C1 segment of cervical spinal cord (tissue), 14 donors: ENCODE results near the gene SORCS2.

ENCODE experiments used
- DNase-seq, 14 donors: peaks; one replicate each; lab custom pipeline; 2025; lab: John Stamatoyannopoulos, UW

The SORCS2 gene

DNA sequence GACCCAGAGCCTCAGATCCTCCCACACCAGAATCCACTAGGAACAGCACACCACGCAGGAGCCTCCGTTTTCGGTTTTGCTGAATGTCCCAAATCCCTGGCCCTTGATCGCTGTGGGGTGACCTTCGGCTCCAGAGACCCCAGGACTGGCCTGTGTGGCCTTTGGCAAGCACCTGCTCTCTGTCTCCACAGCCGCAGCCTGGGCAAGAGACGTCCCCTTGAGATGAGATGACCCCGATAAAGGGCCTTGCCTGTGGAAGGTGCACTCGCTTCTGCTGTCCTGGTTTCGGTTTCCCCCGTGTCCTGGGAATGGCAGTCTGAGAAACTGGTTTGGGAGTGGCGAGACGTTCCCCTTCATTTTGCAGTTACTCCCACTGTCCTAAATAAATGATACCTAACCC lies 232.8 kb downstream of the SORCS2 start:
- no peak for DNase-seq

- no peak for DNase-seq
These were observed 233.5 kb downstream of the SORCS2 start for GRCh38 chr4:7425591-7426468.

DNA sequence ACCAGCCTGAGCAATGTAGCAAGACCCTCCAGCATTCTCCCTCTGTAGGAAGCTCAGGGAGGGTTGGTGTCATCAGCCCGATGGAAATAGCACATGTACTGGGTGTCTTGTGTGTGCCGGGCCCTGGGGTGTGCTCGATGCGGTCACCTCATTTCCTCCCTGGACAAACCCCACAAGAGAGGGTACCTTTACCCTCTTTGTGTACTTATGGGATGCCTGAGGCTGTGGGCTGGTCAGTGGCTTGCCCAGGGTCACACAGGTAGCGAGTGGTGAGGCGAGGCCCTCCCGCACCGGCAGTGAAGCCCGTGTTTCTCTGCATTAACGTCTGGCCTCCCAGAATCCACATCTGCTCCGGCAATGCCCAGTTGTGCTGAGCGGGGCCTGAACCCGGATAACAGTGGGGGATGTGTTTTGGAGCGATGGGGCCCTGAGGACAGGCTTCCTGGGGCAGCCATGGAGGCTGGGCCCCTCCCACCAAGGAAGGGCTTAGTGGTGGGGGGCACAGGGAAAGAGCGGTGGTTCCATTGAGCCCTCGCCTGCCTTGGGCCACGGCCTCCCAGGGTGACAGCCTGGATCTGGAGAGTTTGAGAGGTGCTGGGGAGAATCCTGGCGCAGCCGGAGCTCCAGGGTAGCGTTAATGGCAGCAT lies 234.3 kb downstream of the SORCS2 start:
- DNase-seq: no peak

GRCh38 chr4:7427361-7427760 lies 235.0 kb downstream of the SORCS2 start:
- no peak for DNase-seq

DNA sequence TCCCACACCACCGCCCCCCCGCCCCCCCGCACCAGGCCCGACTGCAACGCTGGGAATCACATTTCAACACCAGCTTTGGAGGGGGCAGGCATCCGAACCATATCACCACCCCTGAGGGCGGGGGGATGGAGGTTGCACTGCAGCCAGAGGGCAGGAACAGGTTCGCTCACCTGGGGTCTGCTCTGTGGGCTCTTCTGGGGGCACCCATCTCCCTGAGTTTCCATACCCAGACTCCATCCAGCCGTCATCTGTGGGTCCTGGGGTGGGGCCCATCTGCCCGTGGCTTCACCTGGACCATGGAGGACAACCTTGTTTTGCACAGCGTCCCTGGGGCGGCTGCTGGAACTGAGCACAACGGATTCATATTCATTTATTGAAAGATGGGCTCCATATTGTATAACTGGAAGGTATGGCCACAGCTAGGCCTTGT lies 235.5 kb downstream of the SORCS2 start:
- no peak for DNase-seq

GRCh38 chr4:7428261-7429068 lies 236.1 kb downstream of the SORCS2 start:
- DNase-seq: no peak

DNA sequence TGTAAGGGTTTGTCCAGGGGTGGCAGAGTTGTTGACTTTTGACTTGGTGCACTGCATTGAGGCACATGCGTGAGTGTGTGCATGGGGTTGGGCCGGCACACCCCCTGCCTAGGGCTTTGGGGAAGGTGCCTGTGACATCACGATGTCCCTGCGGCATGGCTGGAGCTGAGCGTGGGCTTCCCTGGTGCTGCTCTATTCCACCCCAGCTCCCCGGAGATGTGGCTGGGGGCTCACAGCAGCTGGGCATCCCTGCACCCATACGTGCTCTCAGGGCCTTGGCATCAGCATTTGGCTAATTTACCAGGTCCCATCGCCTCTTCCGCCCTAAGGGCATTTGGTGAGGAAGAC lies 236.7 kb downstream of the SORCS2 start:
- no peak for DNase-seq

- DNase-seq: no peak
These were observed 237.3 kb downstream of the SORCS2 start for GRCh38 chr4:7429601-7430078.

GRCh38 chr4:7430368-7430964 lies 238.1 kb downstream of the SORCS2 start:
- DNase-seq: no peak

DNA sequence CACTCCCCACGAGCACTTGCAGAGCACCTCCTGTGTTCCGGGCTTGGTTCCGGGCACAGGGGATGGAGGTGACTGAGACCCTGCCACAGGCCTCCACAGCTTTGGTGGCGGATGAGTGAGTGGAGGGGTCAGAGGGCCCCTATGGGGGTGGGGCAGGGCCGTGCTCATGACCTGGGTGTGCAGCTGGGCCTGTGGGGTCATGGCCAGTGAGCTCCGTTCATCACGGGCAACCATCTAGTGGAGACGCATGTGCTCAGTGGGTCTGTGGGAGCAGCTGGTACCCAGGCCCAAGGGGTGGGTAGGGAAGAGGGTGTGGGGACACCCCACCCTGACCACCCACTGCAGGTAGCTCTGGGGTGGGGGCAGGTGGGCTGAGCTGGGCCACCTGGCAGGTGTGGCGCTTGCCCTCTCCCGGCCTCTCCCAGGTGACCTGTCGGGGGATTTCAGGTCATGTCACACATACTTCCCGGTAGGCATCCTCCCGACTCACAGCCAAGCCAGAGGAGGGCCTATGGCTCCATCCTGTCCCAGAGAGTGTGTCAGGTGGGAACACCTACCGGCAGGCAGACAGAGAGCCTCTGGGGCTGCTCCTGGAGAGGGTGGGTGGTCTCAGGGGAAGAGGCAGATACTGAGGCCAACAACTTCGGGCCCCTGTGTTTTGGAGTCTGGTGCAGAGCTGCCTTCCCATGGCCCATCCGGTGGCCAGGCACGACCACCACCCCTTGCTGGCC lies 238.8 kb downstream of the SORCS2 start:
- no peak for DNase-seq

GRCh38 chr4:7431696-7432530 lies 239.6 kb downstream of the SORCS2 start:
- no peak for DNase-seq

DNA sequence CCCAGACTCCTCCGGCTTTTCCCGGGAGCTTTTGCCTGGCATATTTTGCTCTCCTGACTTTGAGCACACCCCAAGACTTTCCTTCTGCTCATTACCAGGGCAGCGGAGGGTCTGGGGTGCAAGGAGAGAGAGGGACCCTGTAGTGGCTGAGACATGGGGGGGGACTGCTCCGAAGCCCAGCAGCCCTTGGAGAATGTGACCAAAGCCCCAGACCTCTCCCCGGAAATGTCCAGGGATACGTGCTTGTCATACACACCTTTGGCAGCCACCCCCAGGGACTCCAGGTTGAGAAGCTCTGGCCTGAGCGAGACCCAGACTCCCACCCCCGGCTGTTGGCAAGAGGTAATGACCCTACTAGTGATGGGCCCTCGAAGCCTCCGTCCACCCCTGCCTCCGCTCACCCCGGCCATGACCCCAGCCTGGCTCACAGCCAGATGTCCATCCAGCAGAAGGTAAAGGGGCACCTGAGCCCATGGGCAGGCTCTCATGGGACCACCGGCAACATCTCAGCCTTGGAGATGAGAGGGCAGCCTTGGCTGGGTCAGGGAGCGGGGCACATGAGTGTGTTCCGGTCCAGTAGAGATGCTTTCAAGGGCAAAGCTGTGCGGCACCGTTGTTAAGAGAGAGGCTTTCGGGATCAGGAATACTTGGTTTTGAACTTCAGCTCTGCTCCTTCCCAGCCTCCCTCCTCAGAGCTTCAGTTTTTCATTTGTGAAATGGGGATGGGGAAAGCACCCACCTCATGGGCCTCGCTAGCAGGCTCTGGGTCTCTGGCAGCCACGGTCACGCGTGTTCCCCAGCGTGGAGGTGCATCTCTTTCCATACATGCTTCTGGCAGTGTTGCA lies 240.4 kb downstream of the SORCS2 start:
- no peak for DNase-seq

DNA sequence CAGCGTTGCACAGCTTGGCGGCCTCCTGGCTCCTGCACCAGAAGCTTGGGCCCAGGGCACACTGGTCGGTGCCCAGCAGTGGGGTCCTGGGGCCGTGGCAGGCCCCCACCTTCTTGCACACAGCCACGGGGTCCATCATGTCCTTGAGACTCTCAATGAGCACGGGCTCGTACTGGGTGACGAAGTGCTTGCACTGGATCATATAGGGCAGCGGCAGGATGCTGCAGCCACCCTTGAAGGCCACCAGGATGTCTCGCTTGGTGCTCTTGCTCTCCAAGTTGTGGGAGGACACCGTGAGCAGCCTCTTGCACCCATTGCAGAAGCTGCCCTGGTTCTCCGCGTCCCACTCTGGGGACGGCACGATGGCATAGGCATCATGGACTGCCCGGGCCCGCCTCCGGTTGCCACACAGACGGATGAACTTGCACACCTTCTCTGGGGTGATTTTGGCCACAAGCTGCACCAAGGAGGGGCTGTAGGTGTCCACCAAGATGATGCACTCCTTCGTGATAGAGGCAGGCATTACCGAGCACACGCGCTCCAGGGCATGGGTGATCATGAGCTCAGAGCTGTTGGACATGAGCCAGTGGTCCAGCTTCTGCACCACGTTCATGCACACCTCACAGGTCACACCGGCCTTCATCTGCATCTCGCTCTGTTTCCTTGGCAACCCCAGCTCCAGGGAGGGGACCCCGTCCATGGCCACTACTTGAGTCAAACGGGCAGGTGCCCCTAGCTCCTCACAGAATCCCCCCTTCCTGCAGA lies 241.2 kb downstream of the SORCS2 start:
- no peak for DNase-seq

DNA sequence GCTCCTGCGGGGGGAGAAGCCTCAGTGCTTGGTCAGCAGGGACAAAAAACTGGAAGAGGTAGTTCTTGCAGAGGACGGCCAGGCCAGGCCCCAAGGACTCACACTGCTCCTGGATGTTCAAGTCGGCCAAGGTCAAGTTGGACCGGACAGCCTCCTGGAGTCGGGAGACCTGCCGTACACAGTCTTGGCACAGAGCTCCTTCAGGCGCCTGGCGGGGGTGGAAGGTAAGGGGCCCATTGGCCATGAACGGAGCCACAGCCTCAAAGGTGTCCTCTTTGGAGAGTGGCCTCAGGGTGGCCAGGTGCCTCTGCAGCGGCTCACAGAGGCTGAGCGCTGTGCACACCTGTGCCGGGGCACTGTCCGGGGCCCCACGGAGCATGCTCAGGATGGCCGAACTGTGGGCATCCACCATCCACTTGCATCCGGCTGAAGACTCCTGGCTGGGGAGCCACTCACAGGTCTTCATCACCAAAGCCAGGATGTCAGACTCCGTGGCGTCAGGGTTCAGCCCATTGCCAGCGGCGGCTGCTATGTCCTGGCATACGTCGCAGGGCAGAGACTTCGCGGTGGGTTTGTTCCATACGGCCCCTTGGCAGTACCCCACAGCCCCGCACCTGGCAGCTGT lies 241.9 kb downstream of the SORCS2 start:
- DNase-seq: no peak

DNA sequence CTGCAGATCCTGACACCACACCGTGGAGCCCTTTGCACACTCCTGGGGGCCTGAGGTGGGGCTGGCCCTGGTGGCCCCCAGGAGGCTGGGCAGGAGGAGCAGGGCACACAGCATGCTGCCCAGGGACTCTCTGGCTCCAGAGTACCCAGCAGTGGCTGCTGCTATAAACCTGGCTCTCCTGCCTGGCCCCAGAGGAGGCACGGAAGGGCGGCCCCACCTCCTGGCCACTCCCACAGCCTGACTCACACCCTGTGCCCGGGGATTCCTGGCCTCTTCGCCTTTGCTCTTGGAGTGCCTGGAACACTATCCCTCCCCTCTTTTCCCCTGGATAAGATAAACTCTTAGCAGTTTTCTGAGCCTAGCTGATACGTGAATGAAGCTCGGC lies 242.4 kb downstream of the SORCS2 start, which contains the start of gene PSAPL1:
PSAPL1 (minus strand) TSS at position 165 of the 385 bp plus-strand sequence; CDS start at position 114, 51 bp downstream.
- DNase-seq: no peak

DNA sequence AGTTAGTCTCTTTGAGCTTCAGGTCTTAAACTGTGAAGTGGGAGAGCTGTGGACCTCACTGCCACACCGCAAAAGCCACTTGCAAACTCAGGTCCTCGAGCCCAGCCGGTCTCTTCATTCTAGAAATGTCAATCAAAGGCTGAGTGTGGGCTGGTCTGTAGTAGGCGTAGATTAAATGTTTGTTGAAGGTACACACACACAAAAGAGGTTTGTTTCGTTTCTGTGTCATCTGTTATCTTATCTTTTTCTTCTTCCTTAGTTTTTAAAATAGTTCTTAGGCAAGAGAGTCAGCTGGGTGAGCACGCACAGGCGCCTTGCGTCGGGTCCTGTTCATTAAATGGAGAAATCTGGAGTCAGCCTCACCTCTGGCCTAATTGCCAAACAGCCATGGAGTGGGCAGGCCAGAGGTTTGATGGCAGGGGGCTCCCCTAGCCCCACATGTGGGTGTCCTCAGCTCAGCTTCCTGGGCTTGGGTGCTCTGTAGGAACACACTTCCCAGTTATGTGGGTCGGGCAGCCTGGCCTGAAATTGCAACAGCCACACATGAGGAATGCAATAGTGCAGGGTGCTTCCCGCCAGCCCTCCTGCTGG lies 243.2 kb downstream of the SORCS2 start:
- no peak for DNase-seq

- DNase-seq: no peak
These were observed 243.9 kb downstream of the SORCS2 start for GRCh38 chr4:7436256-7436655.
